HS-5 (cell line): ENCODE measurements around the gene CFHR5.
"Not testable (repeated sequence)": the region's sequence is repeated elsewhere in the genome, so short reads cannot be mapped to it uniquely, and the experiment has no call there.

Experiments used
- DNase-seq: peaks from one replicate; pipeline ENCODE4 v3.0.0-alpha.2; 2012; ENCODE audit warnings: low read depth

CFHR5 gene

DNA sequence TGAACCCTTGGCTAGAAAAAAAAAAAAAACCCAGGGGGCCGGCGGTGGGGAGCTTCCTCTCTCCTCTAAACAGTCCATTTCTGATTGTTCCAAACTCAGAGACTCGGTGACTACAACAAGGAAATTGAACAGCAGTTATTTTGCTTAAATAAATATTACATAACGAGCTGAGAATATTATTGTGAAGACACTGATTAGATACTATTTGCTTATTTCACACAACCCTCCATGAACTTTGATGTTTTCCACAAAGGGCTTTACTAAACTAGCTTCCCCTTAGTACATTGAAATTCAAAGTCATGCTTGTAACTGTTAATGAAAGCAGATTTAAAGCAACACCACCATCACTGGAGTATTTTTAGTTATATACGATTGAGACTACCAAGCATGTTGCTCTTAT lies at the start of gene CFHR5:
Gene CFHR5, plus strand, starts transcription at position 279 of the 400 bp plus-strand sequence. Its CDS starts 109 bp downstream, at position 388.
- DNase-seq, result no peak

DNA sequence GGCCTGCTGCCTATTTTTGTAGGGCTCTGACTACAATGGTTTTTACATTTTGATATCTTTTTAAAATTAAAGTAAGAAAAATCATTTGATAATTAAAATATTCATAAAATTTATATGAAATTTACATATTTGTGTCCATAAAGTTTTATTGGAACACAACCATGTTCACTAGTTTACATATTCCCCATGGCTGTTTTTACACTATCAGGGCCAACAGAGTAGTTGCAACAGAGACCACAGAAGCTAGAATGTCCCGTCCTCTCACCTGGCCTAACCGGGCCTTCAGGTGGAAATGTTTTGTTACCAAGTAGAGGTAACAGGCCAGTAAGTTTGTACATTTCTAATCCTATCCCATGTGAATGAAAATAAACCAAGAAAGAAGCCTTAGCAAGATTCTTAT lies 44.5 kb upstream of the CFHR5 start:
- DNase-seq, result not testable (repeated sequence)

DNA sequence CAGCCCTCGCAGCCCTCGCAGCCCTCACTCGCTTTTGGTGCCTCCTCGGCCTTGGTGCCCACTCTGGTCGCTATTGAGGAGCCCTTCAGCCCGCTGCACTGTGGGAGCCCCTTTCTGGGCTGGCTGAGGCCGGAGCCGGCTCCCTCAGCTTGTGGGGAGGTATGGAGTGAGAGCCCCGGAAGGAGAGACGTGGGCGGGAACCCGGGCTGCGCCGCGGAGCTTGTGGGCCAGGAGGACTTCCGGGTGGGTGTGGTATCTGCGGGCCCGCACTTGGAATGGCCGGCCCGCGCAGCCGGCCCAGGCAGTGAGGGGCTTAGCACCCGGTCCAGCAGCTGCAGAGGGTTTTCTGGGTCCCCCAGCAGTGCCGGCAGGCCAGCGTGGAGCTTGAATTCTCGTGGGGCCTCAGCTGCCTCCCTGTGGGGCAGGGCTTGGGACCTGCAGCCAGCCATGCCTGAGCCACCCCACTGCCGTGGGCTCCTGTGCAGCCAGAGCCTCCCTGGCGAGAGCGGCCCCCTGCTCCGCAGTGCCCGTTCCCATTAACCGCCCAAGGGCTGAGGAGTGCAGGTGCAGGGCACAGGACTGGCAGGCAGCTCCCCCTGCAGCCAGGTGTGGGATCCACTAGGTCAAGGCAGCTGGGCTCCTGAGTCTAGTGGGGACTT lies 43.7 kb upstream of the CFHR5 start:
- DNase-seq, result no peak

DNA sequence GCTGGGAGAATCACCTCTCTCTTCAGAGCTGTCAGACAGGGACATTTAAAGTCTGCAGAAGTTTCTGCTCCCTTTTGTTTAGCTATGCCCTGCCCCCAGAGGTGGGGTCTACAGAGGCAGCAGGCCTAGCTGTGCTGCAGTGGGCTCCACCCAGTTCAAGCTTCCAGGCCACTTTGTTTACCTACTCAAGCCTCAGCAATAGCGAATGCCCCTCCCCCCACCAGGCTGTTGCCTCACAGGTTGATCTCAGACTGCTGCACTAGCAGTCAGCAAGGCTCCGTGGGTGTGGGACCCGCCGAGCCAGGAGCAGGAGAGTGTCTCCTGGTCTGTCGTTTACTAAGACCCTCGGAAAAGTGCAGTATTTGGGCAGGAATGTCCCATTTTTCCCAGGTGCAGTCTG lies 35.9 kb upstream of the CFHR5 start:
- not testable (repeated sequence) for DNase-seq

DNA sequence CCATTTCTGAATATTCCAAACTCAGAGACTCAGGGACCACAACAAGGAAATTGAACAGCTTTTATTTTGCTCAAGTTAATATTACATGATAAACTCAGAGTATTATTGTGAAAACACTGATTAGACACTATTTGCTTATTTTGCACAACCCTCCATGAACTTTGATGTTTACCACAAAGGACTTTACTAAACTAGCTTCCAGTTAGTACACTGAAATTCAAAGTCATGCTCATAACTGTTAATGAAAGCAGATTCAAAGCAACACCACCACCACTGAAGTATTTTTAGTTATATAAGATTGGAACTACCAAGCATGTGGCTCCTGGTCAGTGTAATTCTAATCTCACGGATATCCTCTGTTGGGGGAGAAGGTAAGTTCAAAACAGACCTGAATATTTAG lies 33.8 kb upstream of the CFHR5 start, which contains the start of gene CFHR2:
Gene CFHR2, plus strand, starts transcription at position 171 of the 400 bp plus-strand sequence. Its CDS starts 143 bp downstream, at position 314.
- not testable (repeated sequence) for DNase-seq

DNA sequence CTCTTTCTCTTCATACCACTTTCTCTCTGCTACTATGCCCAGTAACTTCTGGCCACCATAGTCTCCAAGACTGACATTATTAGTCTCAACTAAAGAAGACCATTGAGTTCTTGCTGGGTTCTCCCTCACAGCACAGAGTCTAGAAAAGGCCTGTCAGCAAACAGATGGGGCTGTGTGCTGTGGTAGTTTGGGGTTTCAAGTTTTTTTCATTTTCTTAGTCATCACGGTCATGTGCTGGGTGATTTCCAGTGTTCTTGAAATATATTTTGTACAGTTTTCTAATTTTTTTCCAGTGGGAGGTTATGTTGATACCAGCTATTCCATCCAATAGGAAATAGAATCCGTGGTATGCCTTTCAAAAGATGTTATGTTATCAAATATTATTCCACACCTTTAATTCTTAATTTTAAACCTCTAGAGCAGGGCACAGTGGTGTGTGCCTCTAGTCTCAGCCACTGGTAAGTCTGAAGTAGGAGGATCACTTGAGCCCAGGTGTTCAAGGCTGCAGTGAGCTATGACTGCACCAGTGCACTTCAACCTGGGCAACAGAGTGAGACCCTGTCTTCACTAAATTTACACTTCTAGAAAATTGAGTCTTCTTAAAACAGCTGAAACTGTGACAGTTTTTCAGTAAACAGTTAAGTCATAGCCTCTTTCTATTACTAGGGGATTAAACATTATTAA lies 25.5 kb upstream of the CFHR5 start:
- DNase-seq, result no peak

DNA sequence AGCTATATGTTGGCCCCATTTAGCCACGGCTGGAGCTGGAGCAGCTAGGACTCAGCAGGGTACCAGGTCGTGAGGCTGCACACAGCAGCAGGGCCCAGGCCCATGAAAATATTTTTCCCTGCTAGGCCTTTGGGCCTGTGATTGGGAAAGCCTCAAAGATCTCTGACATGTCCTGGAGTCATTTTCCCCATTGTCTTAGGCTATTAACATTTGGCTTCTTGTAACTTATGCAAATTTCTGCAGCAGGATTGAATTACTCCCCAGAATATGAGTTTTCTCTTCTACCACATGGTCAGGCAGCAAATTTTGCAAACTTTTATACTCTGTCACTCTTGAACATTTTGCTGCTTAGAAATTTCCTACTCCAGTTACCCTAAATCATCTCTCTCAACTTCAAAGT lies 22.6 kb upstream of the CFHR5 start:
- DNase-seq, result no peak

DNA sequence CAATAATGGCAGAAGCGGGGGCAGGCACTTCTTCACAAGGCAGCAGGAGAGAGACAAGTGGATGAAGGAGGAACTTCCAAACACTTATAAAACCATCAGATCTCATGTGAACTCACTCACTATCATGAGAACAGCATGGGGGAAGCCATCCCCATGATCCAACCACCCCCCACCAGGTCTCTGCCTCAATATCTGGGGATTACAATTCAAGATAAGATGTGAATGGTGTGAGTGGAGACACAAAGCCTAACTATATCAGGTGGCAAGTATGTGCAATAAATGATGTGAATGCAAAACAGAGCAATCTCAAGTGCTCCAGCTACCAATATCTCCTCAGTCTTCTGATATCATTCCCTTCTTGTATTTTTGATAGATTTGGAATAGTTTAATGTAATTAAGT lies 21.4 kb upstream of the CFHR5 start:
- DNase-seq, result no peak

DNA sequence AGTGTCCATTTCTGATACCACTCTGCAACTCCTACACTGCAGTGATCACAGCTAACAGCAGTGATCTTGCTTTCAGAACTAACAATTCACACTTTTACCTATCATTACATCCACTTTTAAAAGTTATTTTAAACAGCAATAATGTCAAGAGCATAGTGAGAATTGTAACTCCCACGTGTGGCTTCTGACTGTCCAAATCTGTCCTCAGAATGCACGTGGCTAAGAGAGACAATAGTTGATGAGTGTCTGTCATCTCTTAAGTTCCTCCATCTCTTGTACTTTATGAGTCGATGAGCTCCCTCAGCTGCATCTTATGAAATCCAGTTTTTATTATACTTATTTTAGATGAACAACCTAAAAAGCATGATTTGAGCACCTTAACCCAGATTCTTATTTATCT lies 16.5 kb upstream of the CFHR5 start:
- no peak for DNase-seq

DNA sequence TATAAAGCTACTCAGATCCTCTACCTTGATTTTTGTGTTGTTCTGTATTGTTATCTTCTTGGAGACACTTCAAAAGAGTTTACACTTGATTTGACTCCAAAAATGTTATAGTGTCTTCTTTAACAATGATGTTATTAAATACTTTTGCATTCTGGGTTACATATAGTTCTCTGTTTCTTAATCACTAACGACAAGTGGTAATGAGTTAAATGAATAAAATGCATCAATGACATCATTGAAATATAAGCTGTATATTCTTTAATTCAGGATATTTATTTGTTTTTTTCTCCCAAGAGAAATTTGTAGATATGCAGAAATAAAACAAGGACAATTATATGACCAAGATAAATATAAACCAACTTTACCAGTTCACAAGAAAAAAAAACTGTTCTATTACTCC lies 7.2 kb upstream of the CFHR5 start:
- no peak for DNase-seq

DNA sequence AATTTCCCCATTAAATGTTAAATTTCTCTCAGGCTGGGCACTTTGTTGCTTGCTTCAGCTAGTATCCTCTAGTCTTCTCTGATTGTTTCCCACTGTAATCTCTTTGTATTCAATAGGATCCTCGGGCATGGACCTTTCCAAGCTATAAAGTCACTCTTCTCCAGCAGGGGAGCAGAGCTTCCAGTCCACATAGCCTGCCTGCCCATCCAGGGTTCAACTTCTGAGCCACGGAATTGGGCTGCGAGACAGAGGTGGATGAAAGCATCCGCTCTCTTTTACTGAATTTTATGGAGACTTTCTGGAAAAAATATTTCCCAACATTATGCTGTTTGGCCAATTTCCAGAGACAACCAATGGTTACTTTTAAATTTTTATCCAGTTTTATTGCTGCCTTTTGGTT lies 1.1 kb upstream of the CFHR5 start:
- no peak for DNase-seq

DNA sequence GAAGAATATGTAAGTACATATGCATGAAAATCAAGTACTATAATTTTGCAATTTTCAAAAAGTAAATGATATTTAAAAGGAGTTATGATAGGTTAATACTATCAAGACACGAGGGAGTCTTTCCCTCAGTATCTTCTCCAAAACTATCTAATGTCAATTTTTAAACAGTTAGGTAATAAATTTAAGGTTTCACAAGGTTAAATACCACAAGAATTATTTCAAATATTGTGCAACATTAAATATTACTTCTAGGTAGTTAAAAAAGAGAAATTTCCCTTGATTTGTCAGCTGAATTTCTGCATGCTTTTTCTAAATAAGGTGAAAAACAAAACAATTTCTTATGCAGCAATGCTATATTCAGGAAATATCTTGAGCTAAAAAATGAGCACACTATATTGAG lies 3.5 kb downstream of the CFHR5 start:
- no peak for DNase-seq

DNA sequence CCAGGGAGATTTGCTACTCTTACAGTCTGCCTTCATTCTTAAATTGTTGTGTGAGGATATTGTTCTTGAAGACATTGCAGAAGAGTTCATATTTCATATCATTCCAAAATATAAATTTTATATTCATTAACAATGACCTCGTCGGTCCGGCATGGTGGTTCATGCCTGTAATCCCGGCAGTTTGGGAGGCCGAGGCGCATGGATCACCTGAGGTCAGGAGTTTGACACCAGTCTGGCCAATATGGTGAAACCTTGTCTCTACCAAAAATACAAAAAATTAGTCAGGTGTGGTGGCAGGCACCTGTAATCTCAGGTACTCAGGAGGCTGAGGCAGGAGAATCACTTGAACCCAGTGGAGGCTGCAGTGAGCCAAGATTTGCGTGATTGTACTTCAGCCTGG lies 4.9 kb downstream of the CFHR5 start:
- DNase-seq, result not testable (repeated sequence)

DNA sequence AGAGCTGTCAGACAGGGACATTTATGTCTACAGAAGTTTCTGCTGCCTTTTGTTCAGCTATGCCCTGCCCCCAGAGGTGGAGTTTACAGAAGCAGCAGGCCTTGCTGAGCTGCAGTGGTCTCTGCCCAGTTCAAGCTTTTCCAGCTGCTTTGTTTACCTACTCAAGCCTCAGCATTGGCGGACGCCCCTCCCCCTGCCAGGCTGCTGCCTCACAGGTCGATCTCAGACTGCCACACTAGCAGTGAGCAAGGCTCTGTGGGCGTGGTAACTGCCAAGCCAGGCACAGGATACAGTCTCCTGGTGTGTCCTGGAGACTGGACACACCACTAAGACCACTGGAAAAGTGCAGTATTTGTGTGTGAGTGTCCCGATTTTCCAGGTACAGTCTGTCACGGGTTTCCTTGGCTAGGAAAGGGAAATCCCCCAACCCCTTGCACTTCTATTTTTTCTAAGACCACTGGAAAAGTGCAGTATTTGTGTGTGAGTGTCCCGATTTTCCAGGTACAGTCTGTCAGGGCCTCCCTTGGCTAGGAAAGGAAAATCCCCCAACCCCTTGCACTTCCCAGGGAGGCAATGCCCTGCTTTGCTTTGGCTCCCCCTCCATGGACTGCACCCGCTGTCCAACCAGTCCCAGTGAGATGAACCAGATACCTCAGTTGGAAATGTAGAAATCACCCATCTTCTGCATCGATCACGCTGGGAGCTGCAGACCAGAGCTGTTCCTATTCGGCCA lies 14.7 kb downstream of the CFHR5 start:
- not testable (repeated sequence) for DNase-seq

DNA sequence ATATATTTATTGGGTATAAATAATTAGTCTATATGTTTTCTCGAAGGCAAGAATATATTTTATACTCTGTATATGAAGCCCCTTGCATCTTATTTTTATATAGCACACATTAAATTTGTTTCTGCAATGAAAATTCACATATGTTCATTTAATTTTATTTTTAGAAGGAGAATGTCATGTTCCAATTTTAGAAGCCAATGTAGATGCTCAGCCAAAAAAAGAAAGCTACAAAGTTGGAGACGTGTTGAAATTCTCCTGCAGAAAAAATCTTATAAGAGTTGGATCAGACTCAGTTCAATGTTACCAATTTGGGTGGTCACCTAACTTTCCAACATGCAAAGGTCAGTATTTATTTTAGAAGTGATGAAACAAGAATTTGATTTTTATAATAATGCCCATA lies 16.6 kb downstream of the CFHR5 start:
- no peak for DNase-seq

DNA sequence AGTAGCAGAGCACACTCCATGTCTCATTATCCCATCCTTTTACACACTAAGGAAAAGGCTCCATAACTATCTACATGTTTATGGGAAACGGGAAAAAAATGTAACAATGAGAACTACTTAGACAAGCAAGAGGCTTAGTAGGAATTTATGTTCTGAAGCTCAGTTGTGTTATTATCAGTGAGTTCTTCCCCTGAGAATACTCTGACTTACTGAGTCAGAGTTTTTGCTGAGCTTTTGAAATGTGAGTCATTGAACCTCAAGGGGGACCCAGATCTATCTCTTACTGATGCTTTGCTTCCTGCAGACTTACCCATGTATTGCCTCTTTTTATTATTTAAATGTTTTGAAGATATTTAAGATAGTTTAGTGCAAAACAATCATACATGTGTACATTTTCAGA lies 20.1 kb downstream of the CFHR5 start:
- peak; percentile 42 for DNase-seq

DNA sequence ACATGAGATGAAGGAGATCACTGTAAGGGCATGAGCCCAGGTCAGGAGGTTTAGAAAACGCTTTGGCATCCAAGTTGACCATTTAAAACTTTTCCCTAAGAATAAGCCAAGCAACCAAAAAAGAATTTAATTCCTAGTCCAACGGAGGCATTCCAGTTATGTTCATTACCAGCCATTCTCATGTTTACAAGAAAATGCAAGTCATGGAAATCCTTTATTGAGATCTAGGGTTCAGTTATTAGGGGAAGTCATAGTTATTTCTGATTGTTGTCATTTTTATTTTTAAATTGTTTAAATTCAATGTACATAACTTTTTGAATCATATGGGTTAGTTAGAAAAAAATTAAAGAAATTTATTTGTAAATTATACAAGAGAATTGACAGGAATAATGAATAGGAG lies 24.5 kb downstream of the CFHR5 start:
- DNase-seq, result no peak

DNA sequence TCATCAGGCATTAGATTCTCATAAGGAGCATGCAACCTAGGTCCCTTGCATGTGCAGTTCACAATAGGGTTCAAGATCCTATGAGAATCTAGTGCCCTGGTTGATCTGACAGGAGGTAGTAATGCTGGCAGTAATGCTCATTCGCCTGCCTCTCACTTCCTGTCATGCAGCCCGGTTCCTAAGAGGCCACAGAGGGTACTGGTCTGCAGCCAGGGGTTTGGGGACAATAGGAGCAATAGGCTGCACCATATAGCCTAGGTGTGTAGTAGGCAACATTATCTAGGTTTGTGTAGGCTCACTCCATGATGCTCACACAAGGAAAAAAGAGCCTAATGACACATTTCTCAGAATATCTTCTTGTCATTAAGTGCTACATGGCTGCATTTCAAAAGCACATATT lies 25.8 kb downstream of the CFHR5 start:
- no peak for DNase-seq

DNA sequence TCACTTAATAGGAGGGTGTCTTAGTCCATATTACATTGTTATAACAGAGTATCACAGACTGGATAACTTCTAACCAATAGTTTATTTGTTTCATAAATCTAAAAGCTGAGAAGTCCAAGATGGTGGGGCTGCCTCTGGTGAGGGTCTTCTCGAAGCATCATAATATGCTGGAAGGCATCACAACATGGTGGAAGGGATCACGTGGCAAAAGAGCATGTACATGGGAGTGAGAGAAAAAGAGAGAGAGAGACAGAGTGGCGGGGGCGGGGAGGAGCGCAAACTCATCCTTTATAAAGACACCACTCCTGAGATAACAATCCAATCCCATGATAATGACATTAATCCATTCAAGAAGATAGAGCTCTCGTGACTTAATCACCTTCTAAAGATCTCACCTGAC lies 31.5 kb downstream of the CFHR5 start:
- DNase-seq, result no peak

DNA sequence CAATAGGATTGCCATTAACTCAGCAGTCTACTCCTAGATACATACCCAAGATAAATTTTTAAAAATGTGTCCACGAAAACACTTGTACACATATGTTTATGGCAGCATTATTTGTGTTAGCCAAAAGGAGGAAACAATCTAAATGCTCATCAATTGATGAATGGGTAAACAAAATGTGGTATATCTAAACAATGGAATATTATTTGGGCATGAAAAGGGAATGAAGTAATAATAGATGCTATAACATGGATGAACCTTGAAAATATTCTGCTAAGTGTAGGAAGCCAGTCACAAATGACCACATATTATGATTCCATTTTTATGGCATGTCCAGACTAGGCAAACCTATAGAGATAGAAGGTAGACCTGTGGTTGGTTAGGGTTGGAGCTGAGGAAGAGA lies 34.3 kb downstream of the CFHR5 start:
- DNase-seq, result no peak

DNA sequence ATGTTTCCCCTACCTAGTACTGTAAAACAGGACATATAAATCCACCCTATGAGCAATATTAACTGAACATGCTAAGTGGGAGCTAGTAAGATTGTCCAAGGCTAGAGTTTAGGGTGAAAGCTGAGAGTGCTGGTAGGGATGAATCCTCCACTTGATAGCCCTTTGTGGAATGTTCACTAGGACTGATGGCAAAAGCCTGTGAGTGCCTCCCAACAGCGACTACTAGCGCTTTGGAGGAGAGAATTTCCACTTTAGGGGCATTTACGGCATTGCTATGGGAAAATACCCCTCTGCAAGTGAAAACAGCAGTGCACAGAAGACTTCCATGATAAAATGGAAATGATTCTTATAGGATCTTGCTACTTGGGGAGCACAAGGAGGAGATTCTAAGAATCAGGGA lies 35.9 kb downstream of the CFHR5 start:
- no peak for DNase-seq

DNA sequence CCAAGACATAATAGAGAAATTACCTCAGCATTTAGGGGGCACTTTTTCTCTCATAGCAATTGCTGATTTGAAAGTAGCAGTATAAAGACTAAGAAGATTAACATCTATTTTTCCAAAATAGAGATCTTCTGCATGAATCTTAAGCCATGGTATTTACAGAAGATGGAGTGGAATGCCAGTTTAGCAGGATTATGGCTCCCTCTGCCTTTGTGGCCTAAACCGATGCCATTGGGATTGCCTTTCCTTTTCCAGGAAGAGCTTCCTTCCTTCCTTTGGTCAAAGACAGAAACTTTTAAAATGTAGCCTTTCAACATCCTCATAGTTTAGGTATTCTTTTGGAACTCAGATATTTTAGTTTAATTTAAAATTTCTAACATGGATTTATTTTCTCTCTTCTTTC lies 39.4 kb downstream of the CFHR5 start:
- DNase-seq, result no peak

DNA sequence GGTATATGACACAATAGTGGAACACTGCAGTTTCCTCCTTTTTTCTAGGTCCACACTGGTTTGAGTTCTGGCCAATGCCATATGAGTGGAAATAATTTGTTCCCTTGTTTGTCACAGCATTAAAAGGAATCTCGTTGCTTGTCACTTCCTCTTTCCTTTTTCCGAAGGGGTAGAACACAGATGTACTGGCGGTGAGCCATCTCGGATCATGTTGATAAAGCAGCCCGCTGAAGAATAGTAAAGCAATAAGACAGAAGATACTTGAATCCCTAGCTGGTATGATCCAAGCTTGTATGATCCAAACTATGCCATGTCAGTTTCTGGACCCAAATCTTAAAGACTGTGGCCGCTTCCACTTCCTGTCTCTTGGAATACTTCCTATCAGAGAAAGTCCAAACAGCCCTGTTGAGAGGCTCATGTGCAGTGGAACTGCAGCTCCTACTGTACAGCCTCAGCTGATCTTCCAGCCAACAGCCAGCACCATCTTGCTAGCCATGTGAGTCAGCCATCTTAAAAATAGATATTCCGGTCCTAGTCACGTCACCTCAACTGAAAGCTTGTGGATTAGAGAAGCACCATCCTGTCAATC lies 40.3 kb downstream of the CFHR5 start:
- DNase-seq, result no peak
